Measurements from ENCODE around the gene WRAP73. TPM values are rescaled to one million over a fixed set of nuclear protein-coding genes. Genes with fewer than 3 reads are reported as not detected.

The WRAP73 gene
- total RNA-seq, 4 donors from 2014 or later = 10.3 to 21.7 (median 14.5) TPM

DNA sequence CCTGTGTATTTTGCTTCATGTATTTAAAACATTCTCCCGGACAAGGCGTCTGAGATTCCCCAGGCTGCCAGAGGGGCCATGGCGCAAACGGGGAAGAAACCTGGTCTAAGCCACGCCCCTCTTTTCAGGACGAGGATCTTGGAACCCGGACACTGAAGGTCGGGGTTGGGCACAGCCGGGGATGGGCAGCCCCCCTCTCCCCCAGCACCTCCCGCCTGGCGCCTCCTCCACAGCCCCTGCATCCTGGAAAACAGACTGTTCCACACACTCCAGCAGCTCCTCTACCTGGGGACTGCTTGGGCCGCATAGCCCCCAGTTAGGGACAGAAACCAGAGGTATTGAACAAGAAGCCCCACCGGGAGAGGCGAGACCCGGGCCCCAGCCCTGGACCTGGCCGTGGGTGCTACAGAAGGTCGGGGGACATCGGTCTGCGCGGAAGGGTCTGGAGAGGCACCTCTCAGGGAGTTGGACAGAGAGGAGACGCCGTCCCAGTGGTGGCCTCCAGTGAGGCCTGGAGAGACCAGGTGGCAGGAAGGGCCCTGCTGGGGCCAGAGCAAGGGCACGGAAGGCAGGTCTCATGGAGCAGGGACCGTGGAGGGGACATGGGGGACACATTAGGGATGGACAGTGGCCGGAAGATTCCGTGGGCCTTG, 7.8 kb upstream of the WRAP73 start:
- Histone ChIP-seq H3K9me3 (no peaks in the 10 kb centered on the region), H3K4me1 (peaks cover 0 to 4% (median 0%) of the 10 kb centered on the region in 3 donors), H3K27me3 (peaks cover 64% of the 10 kb centered on the region), H3K4me3 (no peak overlapping the region), H3K36me3 (no peaks in the 10 kb centered on the region), H3K27ac (no peak overlapping the region)
- no peak for ATAC-seq
- TF ChIP-seq, protein P1, sequence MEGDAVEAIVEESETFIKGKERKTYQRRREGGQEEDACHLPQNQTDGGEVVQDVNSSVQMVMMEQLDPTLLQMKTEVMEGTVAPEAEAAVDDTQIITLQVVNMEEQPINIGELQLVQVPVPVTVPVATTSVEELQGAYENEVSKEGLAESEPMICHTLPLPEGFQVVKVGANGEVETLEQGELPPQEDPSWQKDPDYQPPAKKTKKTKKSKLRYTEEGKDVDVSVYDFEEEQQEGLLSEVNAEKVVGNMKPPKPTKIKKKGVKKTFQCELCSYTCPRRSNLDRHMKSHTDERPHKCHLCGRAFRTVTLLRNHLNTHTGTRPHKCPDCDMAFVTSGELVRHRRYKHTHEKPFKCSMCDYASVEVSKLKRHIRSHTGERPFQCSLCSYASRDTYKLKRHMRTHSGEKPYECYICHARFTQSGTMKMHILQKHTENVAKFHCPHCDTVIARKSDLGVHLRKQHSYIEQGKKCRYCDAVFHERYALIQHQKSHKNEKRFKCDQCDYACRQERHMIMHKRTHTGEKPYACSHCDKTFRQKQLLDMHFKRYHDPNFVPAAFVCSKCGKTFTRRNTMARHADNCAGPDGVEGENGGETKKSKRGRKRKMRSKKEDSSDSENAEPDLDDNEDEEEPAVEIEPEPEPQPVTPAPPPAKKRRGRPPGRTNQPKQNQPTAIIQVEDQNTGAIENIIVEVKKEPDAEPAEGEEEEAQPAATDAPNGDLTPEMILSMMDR (IDR thresholded peaks at IDR 0.05) = no peak
- TF ChIP-seq POLR2A (IDR thresholded peaks at IDR 0.05) = no peak
- no peak for TF ChIP-seq POLR2AphosphoS5 (IDR thresholded peaks at IDR 0.05)
- no peak for TF ChIP-seq EP300 (IDR thresholded peaks at IDR 0.05)
- 58 to 100% methylated on average over 1 to 13 of the region's 26 CpGs for whole genome bisulfite sequencing, 2 donors (ENCODE audit: low coverage in 1 of 2)

DNA sequence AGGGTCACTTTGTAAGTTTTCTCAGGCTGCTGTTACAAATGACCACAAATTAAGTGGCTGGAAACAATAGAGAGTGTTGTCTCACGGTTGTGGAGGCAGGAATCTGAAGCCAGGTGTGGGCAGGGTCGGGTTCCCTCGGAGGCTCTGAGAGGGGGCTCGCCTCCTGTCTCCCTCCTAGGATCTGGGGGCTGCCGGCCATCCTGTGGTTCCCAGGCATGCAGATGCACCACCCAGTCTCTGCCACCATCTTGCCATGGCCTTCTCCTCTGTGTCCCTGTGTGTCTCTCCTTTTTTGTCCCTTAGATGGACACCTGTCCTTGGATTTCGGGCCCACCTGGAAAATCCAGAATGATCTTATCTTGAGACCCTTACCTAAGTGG, 7.2 kb upstream of the WRAP73 start:
- ATAC-seq = no peak
- no peak overlapping the region for H3K4me3 ChIP-seq
- no peak for TF ChIP-seq POLR2A (IDR thresholded peaks at IDR 0.05)
- TF ChIP-seq POLR2AphosphoS5 (IDR thresholded peaks at IDR 0.05) = no peak
- TF ChIP-seq, protein P1 (IDR thresholded peaks at IDR 0.05) = no peak
- TF ChIP-seq EP300 (IDR thresholded peaks at IDR 0.05) = no peak
- no peaks in the 10 kb centered on the region for H3K36me3 ChIP-seq
- no peak overlapping the region for H3K27ac ChIP-seq
- H3K27me3 ChIP-seq = peaks cover 64% of the 10 kb centered on the region
- WGBS, 2 donors (ENCODE audit: low coverage in 1 of 2) = 70 to 82% methylated on average over 4 to 5 of the region's 6 CpGs
- H3K9me3 ChIP-seq = no peaks in the 10 kb centered on the region
- peaks cover 0 to 10% (median under 1%) of the 10 kb centered on the region in 3 donors for H3K4me1 ChIP-seq

DNA sequence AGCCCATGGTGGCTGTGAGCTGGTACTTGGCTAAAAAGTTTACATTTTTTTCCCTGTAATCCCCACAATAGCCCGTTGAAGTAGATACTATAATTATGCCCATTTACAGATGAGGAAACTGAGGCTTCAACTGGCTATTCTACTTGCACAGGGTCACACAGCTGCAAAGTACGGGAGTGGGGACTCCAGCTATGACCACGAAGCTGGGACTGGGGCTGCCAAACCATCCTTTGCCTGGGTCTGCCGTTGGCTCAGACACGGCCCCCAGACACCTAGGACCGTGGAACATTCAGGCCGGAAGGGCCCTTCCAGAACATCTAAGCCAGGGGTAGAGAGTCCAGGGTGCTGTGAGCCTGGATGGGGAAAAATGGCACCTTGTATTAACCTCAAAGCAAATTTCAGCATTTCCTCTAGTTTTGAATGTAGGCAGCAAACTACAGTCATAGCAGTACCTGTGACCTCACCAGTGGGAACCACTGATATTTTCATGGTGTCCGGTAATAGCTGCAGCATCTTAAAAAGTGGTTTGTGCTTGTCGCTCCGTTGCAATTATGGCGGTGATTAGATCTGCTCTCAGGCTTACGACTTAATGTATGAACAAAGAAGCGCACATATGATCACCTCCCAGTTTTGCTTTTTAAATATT, 6.7 kb upstream of the WRAP73 start:
- H3K36me3 ChIP-seq = no peaks in the 10 kb centered on the region
- H3K27ac ChIP-seq = no peak overlapping the region
- no peak for ATAC-seq
- peaks cover 66% of the 10 kb centered on the region for H3K27me3 ChIP-seq
- no peak for TF ChIP-seq POLR2A (IDR thresholded peaks at IDR 0.05)
- TF ChIP-seq POLR2AphosphoS5 (IDR thresholded peaks at IDR 0.05) = no peak
- TF ChIP-seq EP300 (IDR thresholded peaks at IDR 0.05) = no peak
- H3K4me1 ChIP-seq = peaks cover 0 to 15% (median 6%) of the 10 kb centered on the region in 3 donors
- no peaks in the 10 kb centered on the region for H3K9me3 ChIP-seq
- no peak overlapping the region for H3K4me3 ChIP-seq
- WGBS, 2 donors (ENCODE audit: low coverage in 1 of 2) = 82 to 85% methylated on average over 6 to 8 of the region's 13 CpGs

DNA sequence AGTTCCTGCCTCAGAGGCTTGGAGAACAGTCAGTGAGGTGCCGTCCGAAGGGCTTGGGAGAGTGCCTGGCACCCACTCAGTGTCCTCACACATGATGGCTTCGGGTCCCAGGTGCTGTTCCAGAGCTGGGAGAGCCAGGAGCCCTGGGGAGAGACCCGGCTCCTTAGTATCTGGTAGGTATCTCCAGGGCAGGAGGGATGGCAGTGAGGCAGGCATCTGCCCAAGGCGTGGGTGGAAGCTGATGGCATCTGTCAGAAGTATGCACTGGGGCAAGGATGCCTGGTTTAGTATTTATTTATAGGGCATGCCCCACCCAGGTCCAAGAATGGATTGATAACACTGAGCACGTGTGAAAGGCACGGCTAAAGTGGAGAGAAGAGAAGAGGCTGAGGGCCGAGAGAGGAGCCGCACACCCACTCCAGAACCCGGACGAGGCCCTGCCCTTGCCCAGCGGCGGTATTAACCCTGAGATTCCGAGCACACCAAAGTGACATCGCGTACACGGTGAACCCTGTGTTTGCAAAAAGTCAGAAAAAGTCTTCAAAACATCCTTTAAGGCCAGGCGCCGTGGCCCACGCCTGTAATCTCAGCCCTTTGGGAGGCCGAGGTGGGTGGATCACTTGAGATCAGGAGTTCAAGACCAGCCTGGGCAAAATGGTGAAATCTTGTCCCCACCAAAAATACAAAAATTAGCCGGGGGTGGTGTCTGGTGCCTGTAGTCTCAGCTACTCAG, 4.8 kb upstream of the WRAP73 start:
- H3K27ac ChIP-seq = no peak overlapping the region
- peaks cover 79% of the 10 kb centered on the region for H3K27me3 ChIP-seq
- H3K4me1 ChIP-seq = peaks cover 2 to 31% (median 21%) of the 10 kb centered on the region in 3 donors
- H3K4me3 ChIP-seq = no peak overlapping the region
- 79% methylated on average over 8 of the region's 22 CpGs; no CpG with 5 or more reads in 1 of the 2 donors for WGBS, 2 donors (ENCODE audit: low coverage in 1 of 2)
- TF ChIP-seq POLR2AphosphoS5 (IDR thresholded peaks at IDR 0.05) = no peak
- TF ChIP-seq EP300 (IDR thresholded peaks at IDR 0.05) = no peak
- TF ChIP-seq, protein P1 (IDR thresholded peaks at IDR 0.05) = no peak
- no peak for TF ChIP-seq POLR2A (IDR thresholded peaks at IDR 0.05)
- H3K36me3 ChIP-seq = no peaks in the 10 kb centered on the region
- H3K9me3 ChIP-seq = no peaks in the 10 kb centered on the region
- ATAC-seq = no peak

DNA sequence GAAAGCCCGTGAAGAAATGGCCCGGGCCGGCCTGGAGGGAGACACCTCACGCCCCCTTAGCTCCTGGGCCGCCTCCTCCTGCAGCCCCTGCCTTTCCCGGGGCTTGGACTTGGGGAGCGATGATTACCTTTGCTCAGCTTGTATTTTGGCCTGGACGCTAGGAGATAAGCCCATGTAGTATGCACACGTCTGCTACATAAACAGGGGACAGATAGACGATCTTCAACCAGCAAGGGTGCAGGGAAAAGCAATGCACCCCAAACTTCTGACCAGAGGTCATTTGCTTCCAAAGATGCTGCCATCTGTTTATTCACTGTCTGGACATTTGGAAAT, 3.3 kb upstream of the WRAP73 start:
- Histone ChIP-seq H3K9me3 (no peaks in the 10 kb centered on the region), H3K27ac (no peak overlapping the region), H3K4me1 (peaks cover 2 to 45% (median 26%) of the 10 kb centered on the region in 3 donors), H3K36me3 (no peaks in the 10 kb centered on the region), H3K27me3 (peaks cover 77% of the 10 kb centered on the region), H3K4me3 (no peak overlapping the region)
- ATAC-seq = no peak
- WGBS, 2 donors (ENCODE audit: low coverage in 1 of 2) = 27 to 80% methylated on average over 2 to 4 of the region's 10 CpGs
- TF ChIP-seq POLR2A (IDR thresholded peaks at IDR 0.05) = no peak
- TF ChIP-seq, protein P1 (IDR thresholded peaks at IDR 0.05) = no peak
- no peak for TF ChIP-seq EP300 (IDR thresholded peaks at IDR 0.05)
- TF ChIP-seq POLR2AphosphoS5 (IDR thresholded peaks at IDR 0.05) = no peak
